GM21526 (cell line): Measurements from ENCODE around the gene MTCL3.

Source experiments
- ATAC-seq: cut with Tn5 transposase; IDR thresholded peaks from one replicate; pipeline ENCODE4 v1.9.1; 2021; ENCODE audit warnings: moderate library complexity; ENCODE audit not compliant: unreplicated experiment, low FRiP score

Gene MTCL3

DNA sequence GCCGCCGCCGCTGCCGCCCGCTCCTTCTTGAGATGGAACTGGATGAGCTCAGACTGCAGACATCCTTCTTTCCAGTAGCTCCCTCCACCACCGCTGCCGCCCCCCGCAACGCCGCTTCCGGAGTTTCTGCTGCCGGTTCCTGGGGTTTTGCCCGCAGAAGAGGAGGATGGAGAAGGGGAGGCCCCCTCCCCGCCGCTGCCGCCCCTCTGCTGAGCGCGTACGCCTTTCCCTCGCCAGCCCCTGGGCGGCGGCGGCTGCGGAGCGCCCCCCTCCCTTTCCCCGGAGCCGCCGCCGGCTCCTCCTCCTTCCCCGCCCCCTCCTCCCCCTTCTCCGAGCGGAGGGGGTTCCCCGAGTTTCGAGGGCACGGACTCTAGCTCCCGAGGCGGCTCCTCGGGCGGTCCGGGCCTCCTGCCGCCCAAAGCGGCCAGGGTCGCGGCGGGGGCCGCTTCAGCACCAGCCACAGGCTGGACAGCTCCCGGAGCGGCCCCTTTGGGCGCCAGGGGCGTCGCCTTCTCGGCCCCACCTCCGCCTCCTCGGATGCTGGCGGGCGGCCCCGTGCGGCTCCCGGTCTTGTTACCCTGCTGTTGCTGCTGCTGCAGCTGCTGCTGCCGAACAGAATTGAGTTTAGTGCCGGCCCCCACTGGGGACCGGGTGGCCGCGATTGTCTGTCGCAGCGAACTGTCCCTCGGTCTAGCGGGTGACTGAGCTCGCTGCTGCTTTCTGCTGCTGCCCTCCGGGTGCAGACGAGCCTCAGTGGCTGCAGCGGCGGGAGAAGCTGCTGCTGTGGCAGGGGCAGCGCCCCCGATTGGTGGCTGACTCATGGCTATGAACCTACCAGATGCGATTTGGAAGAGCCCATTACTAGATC lies 3.1 kb downstream of the MTCL3 start:
- peak; percentile 66 for ATAC-seq

DNA sequence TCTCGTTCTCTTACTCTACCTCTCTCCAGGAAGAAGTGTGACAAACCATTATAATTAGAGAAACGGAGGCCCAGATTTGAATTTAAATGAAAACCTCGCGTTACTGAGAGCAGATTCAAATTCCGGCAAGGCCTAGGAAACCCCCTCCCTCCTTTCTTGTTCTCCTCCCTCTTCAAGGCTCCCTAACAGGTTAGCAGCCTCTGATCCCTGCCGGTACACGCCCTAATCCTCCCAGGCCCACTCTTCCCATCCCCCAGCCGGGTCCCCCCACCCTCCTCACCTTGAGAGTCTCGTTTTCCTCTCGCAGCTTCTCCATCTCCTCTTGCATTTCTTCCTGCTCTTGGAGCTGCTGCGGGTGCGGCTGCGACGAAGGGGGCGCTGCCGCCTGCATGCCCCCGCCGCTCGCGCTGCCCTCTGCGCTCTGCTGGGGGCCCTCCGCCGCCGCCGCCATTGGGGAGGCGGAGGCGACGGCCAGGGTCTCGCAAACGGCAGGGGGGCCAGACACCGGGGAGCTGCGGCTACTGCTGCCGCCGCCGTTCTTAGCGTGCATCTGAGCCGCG lies 3.8 kb downstream of the MTCL3 start:
- peak; percentile 7 for ATAC-seq

DNA sequence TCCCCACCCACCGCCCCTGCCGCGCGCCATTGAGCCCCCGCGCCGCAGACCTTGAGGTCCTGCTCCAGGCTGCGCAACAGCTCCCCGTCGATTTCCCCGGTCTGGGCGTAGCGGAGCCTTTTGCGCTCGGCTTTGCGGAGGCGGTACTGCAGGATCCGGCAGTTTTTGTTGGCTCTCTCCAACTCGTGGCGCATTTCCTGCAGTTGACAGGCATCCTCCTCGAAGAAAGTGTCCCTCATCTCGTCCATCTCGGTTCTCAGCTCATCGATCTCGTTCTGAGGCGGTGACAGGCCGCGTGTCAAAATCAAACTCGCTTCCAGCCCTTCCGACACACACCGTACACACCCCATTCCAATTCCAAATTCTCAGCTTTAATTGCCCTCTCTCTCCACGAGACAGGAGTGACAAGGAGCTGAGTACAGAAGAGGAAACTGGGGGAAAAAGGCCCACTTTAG lies 4.3 kb downstream of the MTCL3 start:
- ATAC-seq = no peak

DNA sequence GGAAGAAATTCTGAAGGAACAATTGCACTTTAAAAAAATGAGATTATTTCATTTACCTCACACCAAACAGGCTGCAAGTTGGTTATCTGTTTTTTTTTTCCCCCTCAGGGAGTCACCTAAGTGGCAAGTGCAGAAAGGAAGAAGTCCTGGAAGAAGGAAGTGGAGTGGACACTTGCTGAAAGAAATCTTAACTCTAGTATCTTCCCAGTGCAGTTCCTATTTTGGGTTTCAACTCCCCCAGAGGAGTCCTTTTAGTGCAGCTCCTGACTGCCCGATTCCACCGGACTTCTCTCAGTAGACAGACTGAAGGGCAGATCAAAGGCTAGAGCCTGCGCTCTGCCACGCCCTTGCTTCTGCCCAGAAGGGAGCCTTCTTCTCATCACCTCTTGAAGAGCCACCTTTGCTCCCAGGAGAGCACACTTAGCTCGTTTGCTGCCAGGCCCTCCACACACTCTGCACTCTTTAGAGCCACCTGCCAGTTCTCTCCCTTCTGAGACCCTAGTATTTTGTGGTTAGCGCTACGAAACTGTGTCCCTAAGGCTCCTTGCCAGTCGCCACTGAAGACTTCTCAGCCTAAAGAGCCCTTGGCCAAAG lies 4.9 kb downstream of the MTCL3 start:
- no peak for ATAC-seq

DNA sequence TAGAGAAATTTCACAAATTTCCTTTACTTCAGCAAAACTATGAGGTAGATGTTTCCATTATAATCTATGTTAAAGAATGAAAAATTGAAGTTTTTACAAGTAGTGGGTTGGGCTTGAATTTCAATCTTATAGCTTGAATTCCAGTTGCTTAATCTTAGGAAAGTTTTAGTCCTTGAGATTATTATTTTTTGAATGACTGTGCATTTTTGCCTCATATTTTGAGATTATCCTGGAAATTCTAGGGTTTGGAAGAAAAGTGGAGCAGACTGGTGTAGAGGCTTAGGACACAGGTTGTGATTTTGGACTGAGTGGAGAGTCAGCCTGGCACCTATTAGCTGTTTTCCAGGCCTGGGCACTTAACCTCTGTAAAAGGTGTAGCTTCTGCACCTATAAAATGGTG lies 5.7 kb downstream of the MTCL3 start:
- ATAC-seq = no peak

DNA sequence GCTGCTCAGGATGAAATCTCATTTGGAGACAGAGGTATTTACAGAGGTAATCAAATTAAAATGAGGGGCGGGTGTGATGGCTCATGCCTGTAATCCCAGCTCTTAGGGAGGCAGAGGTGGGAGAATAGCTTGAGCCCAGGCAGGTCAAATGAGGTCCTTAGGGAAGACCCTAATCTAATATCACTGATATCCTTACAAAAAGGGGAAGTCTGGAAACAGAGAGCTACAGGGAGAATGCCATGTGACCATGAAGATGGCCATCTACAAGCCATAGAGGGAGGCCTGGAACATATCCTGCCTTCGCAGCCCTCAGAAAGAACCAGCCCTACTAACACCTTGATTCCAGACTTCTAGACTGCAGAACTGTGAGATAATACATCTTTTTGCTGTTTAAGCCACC lies 8.3 kb downstream of the MTCL3 start:
- no peak for ATAC-seq

DNA sequence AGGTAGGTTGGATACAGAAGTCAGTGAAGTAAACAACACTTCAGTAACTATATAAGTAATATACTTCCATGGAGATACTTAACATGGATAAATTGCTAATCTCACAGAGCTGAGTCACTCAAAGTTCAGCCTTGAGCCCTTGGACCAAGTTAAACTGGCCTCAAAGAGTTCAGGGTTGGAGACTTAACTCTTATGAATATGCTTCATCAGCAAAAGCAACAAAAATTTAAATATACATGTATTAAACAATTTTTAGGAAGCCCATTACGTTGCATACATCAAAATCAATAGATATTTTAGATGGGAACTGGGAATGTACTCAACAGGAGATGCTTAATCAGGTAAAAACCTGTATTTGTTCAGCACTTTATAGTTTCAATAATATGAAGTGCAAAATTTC lies 12.2 kb downstream of the MTCL3 start:
- ATAC-seq = no peak

DNA sequence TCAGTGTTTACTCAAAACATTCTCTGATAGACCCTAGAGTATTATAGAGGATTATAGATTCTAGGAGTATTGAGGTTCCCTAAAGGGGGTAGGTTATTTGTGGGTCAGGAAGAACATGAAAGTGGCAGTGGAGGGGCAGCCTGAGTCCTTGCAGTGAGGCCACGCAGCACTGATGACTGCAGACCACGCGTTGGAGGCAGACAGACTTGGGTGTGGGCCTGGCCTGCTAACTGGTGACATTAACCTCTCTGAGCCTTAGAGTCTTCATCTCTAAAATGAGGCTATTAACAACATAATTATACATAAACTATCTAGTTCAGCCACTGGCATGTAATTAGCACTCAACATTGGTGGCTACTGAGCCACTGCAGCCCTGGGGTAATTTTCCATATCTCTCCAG lies 16.1 kb downstream of the MTCL3 start:
- no peak for ATAC-seq

DNA sequence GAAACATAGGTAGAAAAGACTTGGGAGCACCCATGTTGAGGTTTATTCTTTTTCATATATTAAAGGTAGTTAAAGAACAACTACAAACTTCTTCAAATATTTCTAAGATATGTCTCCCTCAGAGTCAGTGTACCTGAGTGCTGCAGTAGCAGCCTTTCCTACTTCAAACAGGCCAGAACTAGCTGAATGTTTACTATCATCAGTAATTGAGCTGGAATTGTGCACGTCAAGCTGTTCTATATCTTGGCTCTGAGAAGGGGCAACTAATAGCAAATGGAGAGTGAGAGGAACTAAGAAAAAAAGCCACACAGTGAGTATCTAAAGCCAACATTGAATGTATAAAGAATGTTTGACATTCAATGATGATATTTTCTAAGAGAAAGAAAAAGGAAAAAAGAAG lies 21.7 kb downstream of the MTCL3 start:
- ATAC-seq = no peak

DNA sequence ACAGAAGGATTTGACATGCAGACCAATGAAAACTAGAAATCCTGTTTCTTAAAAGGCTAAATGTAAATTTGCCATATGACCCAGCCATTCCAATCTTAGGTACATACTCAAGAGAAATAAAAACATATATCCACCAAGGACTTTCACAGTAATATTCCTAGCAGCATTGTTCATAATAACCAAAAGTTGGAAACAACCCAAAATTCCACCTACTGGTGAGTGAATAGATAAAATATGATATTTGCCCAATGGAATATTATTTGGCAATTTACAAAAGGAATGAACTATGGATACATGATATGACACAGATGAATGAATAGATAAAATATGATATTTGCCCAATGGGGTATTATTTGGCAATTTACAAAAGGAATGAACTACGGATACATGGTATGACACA lies 22.7 kb downstream of the MTCL3 start:
- ATAC-seq = no peak

DNA sequence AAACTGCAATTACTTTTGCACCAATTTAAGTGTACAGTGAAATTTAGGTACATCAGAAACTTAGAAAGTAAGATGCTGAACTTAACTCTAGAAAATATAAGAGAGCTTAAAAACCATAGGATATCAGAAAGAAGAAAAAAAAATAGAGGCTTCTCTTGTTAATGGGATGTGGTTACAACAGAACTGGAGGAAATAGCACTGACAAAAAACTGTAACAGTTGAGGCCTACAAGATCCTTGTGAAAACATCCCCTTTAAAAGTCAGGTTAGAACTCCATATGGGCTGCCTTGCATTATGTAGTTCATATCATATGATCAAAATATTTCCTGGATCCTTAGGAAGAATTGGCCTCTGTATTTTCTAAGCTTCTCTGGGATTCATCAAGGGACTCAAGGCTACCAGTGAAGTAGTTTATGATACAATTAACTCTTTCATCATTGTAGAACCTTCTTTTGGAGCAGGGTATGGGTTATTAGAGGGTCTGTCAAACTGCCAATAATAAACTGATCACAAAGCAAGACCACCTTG lies 24.8 kb downstream of the MTCL3 start:
- ATAC-seq = no peak

DNA sequence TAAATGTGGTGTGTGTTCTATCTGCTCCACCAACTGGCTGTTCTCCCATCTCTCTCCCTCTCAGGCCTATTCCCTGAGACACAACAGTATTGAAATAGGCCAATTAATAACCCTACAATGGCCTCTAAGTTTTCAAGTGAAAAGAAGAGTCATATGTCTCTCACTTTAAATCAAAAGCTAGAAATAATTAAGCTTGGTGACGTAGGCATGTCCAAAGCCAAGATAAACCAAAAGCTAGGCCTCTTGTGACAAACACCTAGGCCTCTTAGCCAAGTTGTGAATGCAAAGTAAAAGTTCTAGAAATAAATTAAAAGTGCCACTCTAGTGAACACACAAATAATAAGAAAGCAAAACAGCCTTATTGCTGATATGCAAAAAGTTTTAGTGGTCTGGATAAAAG lies 29.9 kb downstream of the MTCL3 start:
- no peak for ATAC-seq

DNA sequence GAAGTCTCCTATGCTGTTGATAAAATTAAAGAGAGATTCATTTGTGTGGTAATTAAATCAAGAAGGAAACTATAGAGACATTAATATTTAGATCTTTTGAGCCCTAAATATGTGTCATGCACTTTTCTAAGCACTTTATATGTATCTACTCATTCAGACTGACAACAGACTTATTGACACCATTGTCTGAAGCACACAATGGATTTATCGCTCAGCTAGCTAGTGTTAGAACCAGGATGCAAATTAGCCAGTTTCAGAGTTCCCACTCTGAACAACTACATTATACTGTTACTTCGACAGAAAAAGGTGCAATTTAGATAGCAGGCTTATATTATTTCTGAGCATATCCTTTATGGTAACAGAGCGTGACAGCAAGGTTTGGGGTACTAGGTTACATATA lies 32.2 kb downstream of the MTCL3 start:
- no peak for ATAC-seq

DNA sequence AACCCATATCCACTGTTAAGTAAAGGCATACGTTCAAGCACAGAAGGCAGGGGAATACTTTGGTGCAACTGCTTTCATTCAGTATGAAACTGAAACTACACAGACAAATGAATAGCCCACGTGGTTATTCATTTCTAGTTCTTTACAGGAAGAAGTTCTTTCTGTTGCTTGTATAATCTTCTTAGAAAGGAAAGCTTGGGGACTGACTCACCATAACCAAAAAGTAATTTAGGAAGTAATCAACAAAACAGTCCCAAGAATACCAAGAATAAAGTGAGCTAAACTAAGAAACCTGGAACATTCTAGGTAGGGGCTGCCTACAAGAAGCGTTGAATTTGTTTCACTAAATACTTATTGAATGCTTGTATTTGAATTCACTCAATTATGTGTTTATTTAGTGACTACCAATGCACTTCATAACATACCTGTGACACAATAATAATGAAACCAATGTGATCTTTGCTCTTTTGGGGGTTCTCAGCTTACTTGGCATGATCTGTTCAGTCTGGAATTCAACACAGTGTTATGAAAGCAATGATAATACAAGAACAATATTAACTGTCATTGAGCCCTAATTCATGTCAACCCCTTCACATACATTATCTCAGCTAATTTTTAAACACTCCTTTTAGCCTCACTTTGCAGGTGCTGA lies 34.8 kb downstream of the MTCL3 start:
- peak; percentile 100 for ATAC-seq

DNA sequence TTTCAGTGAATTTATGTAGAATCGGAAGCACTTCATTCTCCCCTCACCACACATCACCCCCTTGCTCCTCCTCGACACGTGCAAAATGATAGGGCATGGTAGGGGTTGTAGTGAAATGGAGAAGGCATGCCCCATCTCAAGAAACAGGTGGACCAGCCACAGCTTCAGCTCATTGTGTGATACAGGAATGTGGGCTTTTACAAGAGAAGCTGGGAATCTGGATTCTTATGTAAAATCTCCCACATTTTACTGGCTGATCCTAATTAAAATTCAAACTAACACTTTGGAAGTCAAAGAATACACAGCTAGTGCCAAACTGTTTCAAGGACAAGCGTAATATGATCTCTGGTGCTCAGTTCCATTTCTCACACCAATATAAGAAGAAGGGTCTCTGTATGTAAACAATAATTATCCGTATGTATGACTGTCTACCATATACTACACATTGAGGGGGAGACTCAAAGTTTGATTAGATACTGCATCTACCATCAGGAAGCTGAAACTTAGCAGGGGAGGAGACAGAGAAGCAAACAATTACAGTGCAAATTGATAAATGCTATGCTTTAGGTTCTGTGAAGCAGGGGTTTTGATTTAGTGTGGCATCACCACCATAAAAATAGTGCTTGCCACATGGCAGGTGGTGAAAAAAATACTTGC lies 35.6 kb downstream of the MTCL3 start:
- peak; percentile 29 for ATAC-seq

DNA sequence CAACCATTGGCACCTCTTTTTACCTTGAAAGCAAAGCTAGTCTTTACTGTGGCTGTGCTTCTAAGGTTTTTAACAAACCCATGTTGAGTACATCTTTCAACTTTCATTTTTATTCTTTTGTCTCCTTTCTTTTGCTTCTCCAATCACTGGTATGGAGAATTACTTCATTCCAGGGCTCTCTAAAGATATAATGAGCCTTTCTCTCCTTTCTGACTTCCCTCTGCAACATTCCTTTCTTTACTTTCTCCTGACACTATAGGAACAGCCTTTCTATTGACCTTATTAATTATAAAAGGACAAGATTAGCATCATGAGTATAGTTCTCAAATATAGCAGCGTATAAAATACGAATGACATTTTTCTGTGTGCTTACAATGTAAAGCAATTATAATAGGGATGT lies 36.8 kb downstream of the MTCL3 start:
- ATAC-seq = no peak

DNA sequence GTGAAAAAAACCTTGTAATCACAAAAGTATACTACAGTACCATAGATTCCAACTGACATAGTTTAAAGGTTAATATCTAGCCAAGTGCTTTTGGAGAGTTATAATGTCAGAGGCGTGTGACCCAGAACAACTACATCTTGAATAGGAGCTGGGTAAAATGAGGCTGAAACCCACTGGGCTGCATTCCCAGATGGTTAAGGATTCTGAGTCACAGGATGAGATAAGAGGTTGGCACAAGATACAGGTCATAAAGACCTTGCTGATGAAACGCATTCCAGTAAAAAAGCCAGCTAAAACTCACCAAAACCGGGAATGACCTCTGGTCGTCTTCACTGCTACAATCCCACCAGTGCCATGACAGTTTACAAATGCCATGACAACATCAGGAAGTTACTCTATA lies 37.5 kb downstream of the MTCL3 start:
- ATAC-seq = no peak

DNA sequence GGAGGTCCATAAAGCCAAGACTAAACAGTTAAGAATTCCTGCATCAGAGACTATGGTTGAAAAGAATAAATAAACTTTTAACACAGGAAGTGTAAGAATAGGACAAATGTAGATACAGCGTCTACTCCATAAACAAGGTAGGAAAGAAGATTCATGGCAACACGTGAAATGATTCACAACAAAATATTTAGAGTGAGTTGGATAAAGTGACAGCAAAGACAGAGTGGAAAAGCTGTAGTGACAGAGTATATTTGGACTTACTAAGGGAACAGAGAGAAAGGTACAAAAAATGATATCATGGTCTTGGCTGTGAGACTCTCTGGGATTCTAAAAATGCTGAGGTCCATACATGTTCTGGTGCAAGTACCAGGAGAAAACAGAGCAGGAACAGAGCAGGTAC lies 38.0 kb downstream of the MTCL3 start:
- no peak for ATAC-seq

DNA sequence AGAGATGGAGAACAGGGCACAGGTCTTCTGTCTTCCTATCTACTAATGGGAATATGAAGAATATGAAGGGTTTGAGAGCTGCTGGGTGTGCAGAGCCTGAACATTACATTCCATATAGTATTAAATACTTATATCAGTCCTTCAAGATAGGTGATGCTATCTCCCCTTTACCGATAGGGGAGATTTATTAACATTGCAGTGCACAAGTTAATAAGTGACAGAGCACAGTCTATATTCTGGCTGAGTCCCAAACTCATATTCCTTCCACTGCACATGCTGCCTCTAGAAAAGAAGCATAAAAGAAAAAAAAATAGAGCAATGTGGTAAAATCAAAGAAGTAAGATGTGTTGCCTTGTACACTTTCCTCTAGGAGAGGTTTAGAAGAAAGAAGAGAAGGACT lies 41.5 kb downstream of the MTCL3 start:
- no peak for ATAC-seq

DNA sequence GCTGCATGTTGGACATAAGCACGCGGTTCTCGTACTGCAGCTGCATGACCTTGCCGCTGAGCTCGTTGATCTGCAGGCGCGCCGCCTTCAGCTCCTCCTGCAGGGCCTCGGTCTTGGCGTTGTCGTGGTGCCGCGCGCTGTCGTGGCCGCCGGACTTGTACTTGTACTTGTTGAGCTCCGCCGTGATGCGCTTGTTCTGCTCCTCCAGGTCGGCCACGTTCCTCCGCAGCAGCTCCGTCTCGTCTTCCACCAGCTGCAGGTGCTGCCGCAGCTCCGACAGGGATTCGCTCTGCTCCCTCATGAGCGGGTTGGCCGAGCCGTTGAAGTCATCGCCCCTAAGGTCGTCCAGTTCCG lies 43.3 kb downstream of the MTCL3 start:
- no peak for ATAC-seq
